Smooth muscle cell of the brain vasculature (primary cell): ENCODE data around the gene CUZD1.

Experiments used
- DNase-seq: peaks from one replicate; pipeline ENCODE4 v3.0.0-alpha.2; 2012; ENCODE audit warnings: low read depth, low spot score

The CUZD1 gene

DNA sequence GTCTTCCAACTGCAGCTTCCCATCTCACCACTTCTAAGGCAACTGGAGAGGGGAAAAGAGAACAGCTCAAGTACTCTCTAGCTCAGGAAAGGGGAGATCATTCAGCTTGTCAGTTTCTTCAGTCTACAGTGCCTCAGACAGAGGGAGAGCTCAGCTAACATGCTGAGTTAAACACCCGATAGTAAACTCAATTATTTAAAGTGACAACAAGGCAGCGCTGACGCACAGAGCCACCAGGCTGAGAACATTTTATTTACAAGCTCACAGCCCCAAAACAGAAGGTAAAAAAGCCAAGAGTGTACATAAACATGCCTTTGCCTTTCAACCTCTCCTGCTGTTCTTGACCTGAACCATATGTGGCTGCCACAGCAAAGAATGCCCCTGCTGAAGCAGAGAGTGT is 10.1 kb upstream of the CUZD1 start:
- DNase-seq: no peak

DNA sequence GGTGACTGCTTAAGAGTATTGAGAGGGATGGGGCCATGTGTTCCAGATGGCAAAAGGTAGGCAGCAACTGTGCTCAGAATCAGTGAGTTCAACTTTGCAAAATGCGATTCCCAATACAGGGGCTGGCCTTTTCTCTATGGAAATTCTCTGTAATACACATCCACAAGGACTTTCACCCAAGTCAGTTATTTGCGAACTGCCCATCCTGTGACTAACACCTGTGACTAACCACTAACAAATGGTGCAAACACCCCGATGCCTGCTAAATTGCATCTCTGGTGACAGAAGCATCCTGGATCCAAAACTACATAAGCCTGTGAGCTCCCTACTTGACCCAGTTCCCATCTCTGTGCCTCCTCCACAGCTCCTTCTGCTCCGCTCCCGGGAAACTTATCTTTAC is 9.0 kb upstream of the CUZD1 start:
- no peak for DNase-seq

DNA sequence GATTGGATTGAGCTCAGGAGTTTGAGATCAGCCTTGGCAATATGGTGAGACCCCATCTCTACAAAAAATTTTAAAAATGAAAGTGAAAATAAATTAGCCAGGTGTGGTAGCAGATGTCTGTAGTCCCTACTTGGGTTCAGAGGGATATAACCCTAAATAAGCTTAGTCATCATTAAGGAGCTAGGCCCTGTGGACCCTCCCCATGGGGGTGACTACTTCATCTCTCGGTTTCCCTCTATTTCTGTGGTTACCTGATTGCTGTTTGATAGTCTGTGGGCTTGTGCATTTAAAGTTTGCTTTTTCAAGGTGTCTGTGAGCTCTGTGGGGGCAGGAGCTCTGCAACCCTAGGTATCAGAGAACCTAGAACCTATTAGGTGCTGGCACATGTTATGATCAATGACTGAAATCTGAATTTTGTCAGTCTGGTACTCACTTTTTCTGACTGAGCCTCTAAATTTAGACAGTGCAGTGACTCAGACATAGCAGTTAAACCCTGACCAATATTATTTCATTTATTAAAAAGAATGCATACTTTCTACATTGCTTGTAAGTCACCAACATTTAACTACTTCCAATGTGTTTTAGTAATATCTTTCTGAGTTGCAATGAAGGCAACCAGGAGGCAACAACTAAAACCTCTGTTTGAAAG is 8.1 kb upstream of the CUZD1 start:
- no peak for DNase-seq

DNA sequence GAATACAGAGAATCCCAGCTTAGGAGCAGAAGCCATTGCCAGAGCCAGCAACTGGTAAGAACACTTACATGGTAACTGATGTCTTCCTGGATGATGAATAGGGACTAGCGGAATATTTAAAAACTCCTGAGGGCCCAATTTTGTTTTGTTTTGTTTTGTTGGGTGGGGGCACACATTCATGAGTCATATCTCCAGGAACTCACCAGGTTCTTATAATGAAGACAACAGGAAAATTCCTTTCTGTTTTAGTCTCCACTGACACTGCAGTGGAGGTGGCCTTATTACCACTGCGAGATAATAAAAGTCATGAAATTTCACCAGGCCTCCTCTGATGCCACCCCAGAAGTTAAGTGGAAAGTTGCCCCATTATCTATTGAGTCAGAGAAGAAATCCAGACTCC is 6.6 kb upstream of the CUZD1 start:
- DNase-seq: no peak

DNA sequence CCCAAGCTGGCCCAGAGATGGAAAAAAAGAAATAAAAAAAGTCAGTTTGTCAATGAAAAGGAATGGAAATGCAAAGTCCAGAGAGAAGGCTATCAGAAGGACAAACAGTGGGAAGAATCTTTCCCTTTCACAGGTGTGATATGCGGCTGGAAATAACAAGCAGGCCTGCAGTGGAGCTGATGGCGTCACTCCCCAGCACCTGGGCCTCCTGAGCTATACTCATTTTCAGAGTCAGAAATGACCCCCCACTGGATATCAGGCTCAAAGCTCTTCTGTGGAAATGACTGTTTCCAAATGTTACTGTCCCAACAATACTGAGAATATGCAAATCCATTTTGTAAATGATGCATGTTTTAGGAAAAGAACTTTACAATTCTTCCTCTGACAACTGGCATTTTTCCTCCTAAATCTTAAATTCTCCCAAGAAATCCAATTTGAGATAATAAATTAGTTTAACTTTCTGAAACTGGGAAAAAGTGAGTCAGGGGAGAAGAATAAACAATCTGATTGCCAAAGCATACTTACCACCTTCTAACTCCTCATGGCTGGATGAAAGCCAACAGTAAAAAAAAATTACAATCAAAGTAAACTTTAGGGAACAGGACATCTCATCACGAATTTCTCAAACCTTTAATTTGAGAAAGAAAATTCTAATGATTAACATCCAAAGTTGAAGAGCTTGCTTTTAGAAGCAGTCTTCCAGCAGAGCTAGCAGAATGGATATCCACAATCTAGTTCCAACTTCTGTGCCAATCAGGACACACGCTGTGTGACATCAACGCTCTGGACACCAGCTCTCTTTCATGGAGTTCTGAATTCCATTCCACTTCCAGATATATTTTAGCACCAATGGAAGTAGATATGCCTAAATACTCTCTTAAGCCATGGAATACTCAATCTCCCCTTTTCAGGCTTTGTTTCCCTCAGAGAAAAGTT is 5.3 kb upstream of the CUZD1 start:
- DNase-seq: no peak

DNA sequence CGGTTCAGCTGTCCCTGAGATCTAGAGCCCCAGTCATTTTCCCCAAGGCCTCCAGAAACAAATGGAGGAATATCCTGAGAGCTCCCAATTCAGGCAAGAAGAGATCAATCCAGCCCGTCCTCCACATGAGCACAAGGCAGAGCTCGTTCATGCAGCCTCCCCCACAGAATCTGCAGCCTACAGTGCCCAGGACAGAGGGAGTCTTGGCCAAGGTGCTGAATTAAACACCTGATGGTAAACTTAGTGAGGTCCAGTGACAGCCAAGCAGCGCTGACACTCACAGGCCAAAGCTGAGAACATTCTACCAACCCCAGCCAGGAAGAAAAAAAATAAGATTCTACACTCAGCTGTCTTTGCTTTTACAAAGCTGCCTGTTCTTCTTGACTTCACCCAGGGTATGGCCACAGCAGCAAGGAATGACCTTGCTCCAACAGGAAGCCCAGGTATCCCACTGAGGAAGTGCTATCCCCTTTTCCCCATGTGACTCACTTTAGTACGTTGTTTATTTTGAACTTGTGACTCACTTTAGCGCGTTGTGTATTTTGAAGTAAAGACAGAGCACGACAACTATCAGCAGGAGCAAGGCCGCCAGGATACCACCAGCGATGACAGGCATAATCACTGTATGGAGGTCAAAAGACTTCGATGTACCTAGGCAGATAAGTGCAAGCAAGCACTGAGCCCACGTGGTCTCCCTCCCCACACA is 4.4 kb upstream of the CUZD1 start:
- DNase-seq: no peak

DNA sequence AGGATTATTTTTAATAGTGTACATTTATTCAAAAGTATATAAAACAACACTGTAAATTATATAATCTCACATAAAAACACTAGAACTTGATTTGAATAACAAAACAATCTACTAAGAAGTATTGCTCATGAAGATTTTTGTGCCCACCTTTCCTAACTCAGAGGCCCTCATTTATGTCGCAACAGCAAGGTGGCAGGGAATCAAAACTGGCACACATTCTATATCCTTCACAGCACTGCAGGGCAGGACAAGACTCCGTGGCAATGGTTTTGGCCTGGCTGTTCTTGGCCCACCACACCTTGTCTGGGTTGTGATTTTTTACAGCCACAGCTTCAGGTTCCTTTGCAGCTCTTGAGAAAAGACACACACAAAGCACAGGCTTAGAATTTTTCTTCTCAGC is 3.4 kb upstream of the CUZD1 start:
- no peak for DNase-seq

DNA sequence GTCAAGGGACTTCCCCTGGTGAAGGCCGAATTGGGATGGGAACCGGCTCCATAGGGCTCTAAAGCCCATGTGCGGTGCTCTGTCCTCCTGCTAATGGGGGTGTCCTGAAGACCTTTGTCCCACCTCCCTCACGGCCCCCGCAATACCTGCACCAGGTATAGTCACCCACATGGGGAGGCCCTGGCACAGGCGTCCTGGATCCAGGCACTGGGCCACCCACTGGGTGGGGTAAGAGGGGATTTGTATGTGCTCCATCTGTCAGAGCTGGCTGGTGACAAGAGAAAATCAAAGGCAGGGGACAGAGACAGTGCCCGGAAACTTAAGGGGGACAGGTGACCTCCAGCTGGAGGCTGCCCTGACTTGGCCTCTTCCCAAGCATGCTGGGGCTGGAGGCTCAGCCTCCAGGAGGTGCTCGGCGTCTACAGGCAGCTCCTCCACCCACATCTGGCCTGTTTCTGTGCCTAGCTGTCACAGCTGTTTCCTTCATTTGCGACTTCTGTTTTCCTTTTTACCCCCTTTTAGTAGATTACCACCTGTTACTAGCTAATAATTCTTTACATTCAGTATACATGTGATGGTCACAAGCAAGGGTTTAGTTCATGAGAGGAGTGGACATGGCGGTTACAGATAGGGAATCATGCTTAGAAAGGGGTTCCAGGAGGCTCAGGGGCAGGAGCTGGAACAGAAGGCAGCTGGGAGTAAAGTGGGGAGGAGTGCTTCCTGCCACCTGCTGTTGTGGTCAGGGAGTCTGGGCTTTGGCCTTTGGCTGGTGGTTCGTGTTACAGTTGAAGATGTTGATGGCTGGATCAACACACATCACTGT is 2.3 kb upstream of the CUZD1 start:
- no peak for DNase-seq

GRCh38 chr10:122844146-122844545 is 1.5 kb downstream of the CUZD1 start:
- DNase-seq: no peak

DNA sequence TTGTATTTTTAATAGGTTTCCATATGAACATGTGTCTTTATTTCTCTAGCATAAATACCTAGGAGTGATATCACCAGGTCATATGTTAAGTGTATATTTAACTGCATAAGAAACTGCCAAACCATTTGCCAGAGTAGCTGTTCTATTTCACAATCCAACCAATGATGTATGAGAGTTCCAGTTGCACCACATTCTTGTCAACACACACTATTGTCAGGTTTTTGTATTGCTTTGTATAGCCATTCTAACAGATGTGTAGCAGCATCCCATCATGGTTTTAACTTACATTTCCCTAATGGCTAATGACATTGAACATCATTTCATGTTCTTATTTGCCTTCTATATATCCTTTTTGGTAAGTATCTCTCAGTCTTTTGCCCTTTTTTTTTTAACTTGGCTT is 4.1 kb downstream of the CUZD1 start:
- DNase-seq: no peak

DNA sequence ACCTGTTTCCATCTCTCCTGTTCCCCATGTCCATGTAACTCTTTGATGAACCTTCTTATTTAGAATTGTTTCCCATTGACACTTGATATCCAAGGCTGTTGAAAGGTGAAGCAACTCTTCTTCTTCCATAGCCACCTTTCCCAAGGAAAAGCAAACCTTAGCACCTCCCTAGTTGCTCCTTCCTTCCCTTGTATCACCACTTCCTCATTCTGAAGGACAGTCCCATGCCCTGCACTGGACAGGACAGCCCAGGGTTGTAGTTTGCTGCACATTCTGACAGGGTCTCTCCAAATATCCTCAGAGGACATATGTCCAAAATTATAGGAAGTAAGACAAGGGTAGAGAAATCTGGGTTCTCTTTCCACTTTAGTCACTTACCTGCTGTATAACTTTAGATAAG is 6.2 kb downstream of the CUZD1 start:
- no peak for DNase-seq

GRCh38 chr10:122838880-122839279 is 6.8 kb downstream of the CUZD1 start:
- no peak for DNase-seq

- DNase-seq: no peak
Measured at GRCh38 chr10:122835908-122836307, 9.7 kb downstream of the CUZD1 start.

DNA sequence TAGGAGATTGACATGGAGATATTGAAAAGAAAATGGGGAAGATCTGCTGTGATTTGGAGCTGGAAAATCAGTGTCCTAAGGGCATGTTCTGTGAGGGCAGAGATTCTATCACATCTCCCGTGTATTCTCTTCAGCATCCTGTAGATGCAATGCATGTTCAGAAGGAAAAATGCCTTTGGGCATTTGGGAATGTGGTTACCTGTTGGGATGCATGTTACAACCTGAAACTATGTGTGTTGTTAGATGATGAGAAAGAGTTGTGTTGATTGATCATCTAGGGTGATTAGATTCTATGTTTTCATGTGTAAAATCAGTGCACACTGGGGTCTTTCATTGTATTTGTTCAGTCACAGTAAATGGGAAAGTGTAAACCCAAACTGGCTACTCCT is 14.7 kb downstream of the CUZD1 start:
- DNase-seq: no peak

- no peak for DNase-seq
Measured at GRCh38 chr10:122830273-122830964, 15.2 kb downstream of the CUZD1 start.

- DNase-seq: no peak
Measured at GRCh38 chr10:122829454-122829853, 16.2 kb downstream of the CUZD1 start.

DNA sequence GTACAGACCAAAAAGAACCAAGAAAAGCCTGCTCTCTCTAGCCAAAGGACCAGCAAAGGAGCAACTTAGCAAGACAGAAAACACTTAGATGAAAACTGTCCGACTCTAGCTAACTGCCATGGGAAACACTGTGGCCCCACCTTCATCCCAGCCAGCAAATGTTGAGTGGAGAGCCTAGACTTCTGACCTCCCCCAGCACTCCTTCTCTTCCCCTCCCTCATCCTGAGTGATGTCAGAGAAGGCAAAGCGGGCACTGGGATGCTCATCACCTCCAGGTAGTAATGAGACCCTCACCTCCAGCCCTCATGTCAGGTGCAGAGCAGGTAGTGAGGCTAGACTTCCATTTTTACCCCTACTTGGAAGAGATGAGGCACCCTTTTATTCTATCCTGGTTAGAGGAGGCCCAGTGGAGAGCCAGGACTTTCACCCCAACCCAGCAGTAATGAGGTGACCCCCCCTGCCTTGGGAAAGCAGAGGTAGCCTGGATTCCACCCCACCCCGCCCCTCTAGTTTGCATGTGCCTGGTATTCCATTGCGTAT is 16.9 kb downstream of the CUZD1 start:
- DNase-seq: no peak

DNA sequence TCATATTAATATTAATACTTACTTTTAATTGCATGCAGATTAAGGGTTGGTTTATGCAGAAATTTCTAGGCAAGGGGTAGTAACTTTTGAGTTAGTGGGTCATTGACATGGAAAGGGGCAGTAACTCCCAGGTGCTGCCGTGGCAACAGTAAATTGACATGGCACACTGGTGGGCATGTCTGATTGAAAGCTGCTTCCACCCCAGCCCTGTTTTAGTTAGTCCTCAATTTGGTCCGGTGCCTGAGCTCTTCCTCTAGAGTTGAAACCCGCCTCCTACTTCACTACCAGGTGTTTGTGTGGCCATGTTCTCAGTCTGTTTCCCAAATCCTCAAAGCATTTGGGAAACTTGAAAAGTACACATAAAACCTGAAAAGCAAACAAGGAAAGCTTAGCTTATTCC is 18.4 kb downstream of the CUZD1 start:
- no peak for DNase-seq

DNA sequence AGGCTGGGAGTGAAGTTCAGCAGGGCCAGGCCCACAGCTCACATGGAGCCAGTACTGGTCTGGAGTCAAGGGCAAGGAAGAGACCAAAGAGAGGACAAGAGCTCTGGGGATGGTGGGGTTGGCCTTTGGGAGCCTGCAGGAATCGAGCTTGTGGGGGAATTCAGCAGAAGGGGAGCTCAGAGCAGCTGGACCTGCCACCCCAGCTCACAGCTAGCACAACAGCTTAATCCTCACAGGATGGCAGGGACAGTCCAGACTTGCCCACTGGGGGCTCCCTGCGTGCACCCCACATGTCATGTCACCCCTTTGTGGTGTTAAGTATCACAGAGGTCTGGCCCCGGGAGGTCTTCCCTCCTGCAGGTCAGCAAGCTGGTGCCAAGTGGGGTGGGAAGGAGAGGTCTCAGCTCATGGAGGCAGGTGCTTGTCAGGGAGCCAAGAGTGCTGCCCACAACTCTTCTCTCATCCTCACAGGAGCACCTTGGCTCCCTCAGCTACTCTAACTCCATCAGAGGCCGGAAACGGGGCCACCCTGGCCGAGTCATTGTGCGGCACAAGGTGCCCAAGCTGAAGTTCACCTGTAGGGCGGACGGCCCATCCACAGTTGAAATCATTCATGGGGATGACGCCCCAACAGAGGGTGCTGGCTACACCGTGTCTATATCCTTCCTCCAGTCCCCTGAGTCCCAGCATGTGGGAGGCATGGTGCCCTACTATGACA is 22.5 kb downstream of the CUZD1 start:
- no peak for DNase-seq

DNA sequence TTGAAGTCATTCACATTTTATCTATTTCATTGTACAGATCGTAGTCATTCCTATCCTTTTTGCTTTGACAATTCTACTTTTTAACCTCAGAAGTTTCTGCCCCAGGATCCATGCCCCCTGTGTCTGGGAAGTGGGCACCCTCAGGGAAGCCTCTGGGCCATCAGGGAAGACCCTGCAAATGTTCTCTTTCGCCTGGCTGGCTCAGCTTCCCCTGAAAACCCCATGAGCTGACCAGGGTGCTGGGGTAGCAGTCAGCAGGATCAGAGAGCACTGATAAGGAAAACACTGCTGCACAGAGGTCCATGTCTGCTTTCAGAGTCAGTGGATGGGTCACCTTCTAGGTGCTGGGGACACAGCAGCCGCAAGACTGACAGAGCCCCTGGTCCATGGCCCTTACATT is 23.8 kb downstream of the CUZD1 start:
- DNase-seq: no peak
